ENCODE results near the gene DLK1.

The DLK1 gene

GRCh38 chr14:100714258-100714892 is 12.3 kb upstream of the DLK1 start:
- DNase-seq (ENCODE audit: low read depth): no peak

GRCh38 chr14:100715332-100715731 is 11.4 kb upstream of the DLK1 start:
- no peak for DNase-seq (ENCODE audit: low read depth)

- DNase-seq (ENCODE audit: low read depth): no peak
Measured at GRCh38 chr14:100715803-100716202, 10.9 kb upstream of the DLK1 start.

- no peak for DNase-seq (ENCODE audit: low read depth)
Measured at GRCh38 chr14:100717386-100717785, 9.3 kb upstream of the DLK1 start.

GRCh38 chr14:100719976-100720520 is 6.6 kb upstream of the DLK1 start:
- DNase-seq (ENCODE audit: low read depth): no peak

GRCh38 chr14:100721568-100721967 is 5.1 kb upstream of the DLK1 start:
- DNase-seq (ENCODE audit: low read depth): no peak

GRCh38 chr14:100722367-100722766 is 4.3 kb upstream of the DLK1 start:
- DNase-seq (ENCODE audit: low read depth): no peak

GRCh38 chr14:100723135-100723829 is 3.4 kb upstream of the DLK1 start:
- no peak for DNase-seq (ENCODE audit: low read depth)

GRCh38 chr14:100723830-100724437 is 2.8 kb upstream of the DLK1 start:
- no peak for DNase-seq (ENCODE audit: low read depth)

- DNase-seq (ENCODE audit: low read depth): no peak
Measured at GRCh38 chr14:100724536-100724935, 2.2 kb upstream of the DLK1 start.

GRCh38 chr14:100725587-100726387 is 905 bp upstream of the DLK1 start:
- DNase-seq (ENCODE audit: low read depth): no peak

GRCh38 chr14:100727086-100727872 is 587 bp downstream of the DLK1 start:
- DNase-seq (ENCODE audit: low read depth): no peak

GRCh38 chr14:100727873-100728240 is 1.2 kb downstream of the DLK1 start:
- DNase-seq (ENCODE audit: low read depth): no peak

- DNase-seq (ENCODE audit: low read depth): no peak
Measured at GRCh38 chr14:100728962-100729361, 2.3 kb downstream of the DLK1 start.

- DNase-seq (ENCODE audit: low read depth): no peak
Measured at GRCh38 chr14:100729982-100730381, 3.3 kb downstream of the DLK1 start.

GRCh38 chr14:100730581-100730980 is 3.9 kb downstream of the DLK1 start:
- no peak for DNase-seq (ENCODE audit: low read depth)

- no peak for DNase-seq (ENCODE audit: low read depth)
Measured at GRCh38 chr14:100731011-100731670, 4.4 kb downstream of the DLK1 start.

- DNase-seq (ENCODE audit: low read depth): no peak
Measured at GRCh38 chr14:100731846-100732765, 5.4 kb downstream of the DLK1 start.

GRCh38 chr14:100732766-100733100 is 6.0 kb downstream of the DLK1 start:
- no peak for DNase-seq (ENCODE audit: low read depth)
